Endodermal cell (in vitro differentiated cells): ENCODE measurements around the gene ANKS3. TPM values are rescaled to one million over a fixed set of nuclear protein-coding genes. Genes with fewer than 3 reads are reported as not detected.

Experiments used
- DNase-seq: peaks from one replicate; pipeline ENCODE4 v3.0.0-alpha.2; 2017
- H3K27ac ChIP-seq: 2 replicates; pipeline ENCODE4 v1.5.1; 2013; ENCODE audit warnings: mild to moderate bottlenecking, low read depth, low read length, moderate library complexity
- H3K27me3 ChIP-seq: 2 replicates; pipeline ENCODE4 v1.6.1; 2013; ENCODE audit warnings: mild to moderate bottlenecking, low read length, moderate library complexity; ENCODE audit not compliant: insufficient read depth, control insufficient read depth, poor library complexity, severe bottlenecking
- H3K36me3 ChIP-seq: 2 replicates; pipeline ENCODE4 v1.7.0; 2013; ENCODE audit warnings: mild to moderate bottlenecking, low read length, moderate library complexity; ENCODE audit not compliant: control insufficient read depth, insufficient read depth
- H3K4me1 ChIP-seq: one replicate; pipeline ENCODE4 v1.7.0; 2013; ENCODE audit warnings: low read length; ENCODE audit not compliant: control insufficient read depth, insufficient read depth
- H3K4me3 ChIP-seq: 2 replicates; pipeline ENCODE4 v1.5.1; 2013; ENCODE audit warnings: mild to moderate bottlenecking, low read length, moderate library complexity
- H3K9ac ChIP-seq: 2 replicates; pipeline ENCODE4 v1.6.1; 2013; ENCODE audit warnings: mild to moderate bottlenecking, low read length, moderate library complexity; ENCODE audit not compliant: poor library complexity, severe bottlenecking; ENCODE audit errors: extremely low read depth
- H3K9me3 ChIP-seq: 2 replicates; pipeline ENCODE4 v1.6.1; 2013; ENCODE audit warnings: mild to moderate bottlenecking, low read length, moderate library complexity; ENCODE audit not compliant: control insufficient read depth
- H3K27ac Mint-ChIP-seq: 2 replicates; pipeline ENCODE4 v1.8.0; 2020; ENCODE audit warnings: mixed read lengths
- H3K27me3 Mint-ChIP-seq: 2 replicates; pipeline ENCODE4 v1.8.0; 2021; ENCODE audit warnings: mild to moderate bottlenecking, mixed read lengths; ENCODE audit not compliant: insufficient read depth
- H3K36me3 Mint-ChIP-seq: 2 replicates; pipeline ENCODE4 v1.8.0; 2020; ENCODE audit warnings: low read depth, mixed read lengths
- H3K4me1 Mint-ChIP-seq: 2 replicates; pipeline ENCODE4 v1.8.0; 2020; ENCODE audit warnings: mixed read lengths
- H3K4me3 Mint-ChIP-seq: 2 replicates; pipeline ENCODE4 v1.8.0; 2020; ENCODE audit warnings: mild to moderate bottlenecking, moderate library complexity, mixed read lengths
- H3K9me3 Mint-ChIP-seq: 2 replicates; pipeline ENCODE4 v1.8.0; 2020; ENCODE audit warnings: mild to moderate bottlenecking, mixed read lengths
- CTCF ChIP-seq: fragments of 200-600 bp; sonication (generic); conservative IDR thresholded peaks from 2 replicates; pipeline ENCODE4 v1.5.0; 2021; ENCODE audit warnings: antibody characterized with exemption, mild to moderate bottlenecking
- WGBS, 2 experiments: methylation state at CpG; one replicate each; pipeline versions ENCODE4 v1.1.5 to v1.1.7; 2013; ENCODE audit warnings: missing lambda C conversion rate in 2 of 2, mixed read lengths in 1 of 2; ENCODE audit not compliant: insufficient coverage in 1 of 2, insufficient read length in 1 of 2; 5-methylcytosine and 5-hydroxymethylcytosine counted together
- total RNA-seq, 2 donors: library from RNA; stranded (reverse); fragmentation: NEBNext Ultra II Directional in 1 of 2; extraction: Animal tissue kit (Norgen Biotek cat#: 25700) in 1 of 2; gene quantifications; 2 replicates in 1 of 2; 3 replicates in 1 of 2; pipeline ENCODE4 v1.2.1, GENCODE V29; 2021

ANKS3 gene
- total RNA-seq, 2 donors from 2014 or later: 32.4 to 41.0 TPM

- Histone ChIP-seq H3K4me1 (no peaks in the 10 kb centered on the region), H3K36me3 (peaks cover 52% of the 10 kb centered on the region), H3K4me3 (no peak overlapping the region), H3K9me3 (no peaks in the 10 kb centered on the region), H3K27ac (no peak overlapping the region), H3K27me3 (no peaks in the 10 kb centered on the region), H3K9ac (no peak overlapping the region)
- no peak overlapping the region for H3K4me3 Mint-ChIP-seq
- no peak for TF ChIP-seq CTCF
- peaks cover 59% of the 10 kb centered on the region for H3K36me3 Mint-ChIP-seq
- WGBS, 2 experiments: 96% methylated on average over 2 of the region's 2 CpGs; no CpG with 5 or more reads in 1 of the 2 experiments
- DNase-seq: no peak
- peaks cover 4% of the 10 kb centered on the region for H3K4me1 Mint-ChIP-seq
- H3K9me3 Mint-ChIP-seq: no peaks in the 10 kb centered on the region
- no peaks in the 10 kb centered on the region for H3K27me3 Mint-ChIP-seq
- H3K27ac Mint-ChIP-seq: no peak overlapping the region
Observed at GRCh38 chr16:4714996-4715395, 19.1 kb downstream of the ANKS3 start.

GRCh38 chr16:4713663-4714501, 20.2 kb downstream of the ANKS3 start:
- H3K27me3 Mint-ChIP-seq: no peaks in the 10 kb centered on the region
- peak; percentile 61 for DNase-seq
- H3K36me3 ChIP-seq: peaks cover 57% of the 10 kb centered on the region
- H3K4me1 ChIP-seq: no peaks in the 10 kb centered on the region
- H3K4me3 ChIP-seq: no peak overlapping the region
- H3K4me1 Mint-ChIP-seq: peaks cover 4% of the 10 kb centered on the region
- no peaks in the 10 kb centered on the region for H3K9me3 Mint-ChIP-seq
- no peaks in the 10 kb centered on the region for H3K27me3 ChIP-seq
- no peak overlapping the region for H3K9ac ChIP-seq
- H3K27ac Mint-ChIP-seq: peak overlapping the region; percentile 31
- WGBS, 2 experiments: 74 to 83% methylated on average over 18 of the region's 18 CpGs
- H3K9me3 ChIP-seq: no peaks in the 10 kb centered on the region
- H3K4me3 Mint-ChIP-seq: no peak overlapping the region
- TF ChIP-seq CTCF: no peak
- H3K36me3 Mint-ChIP-seq: peaks cover 62% of the 10 kb centered on the region
- H3K27ac ChIP-seq: no peak overlapping the region

- DNase-seq: no peak
- Mint-ChIP-seq H3K27me3 (no peaks in the 10 kb centered on the region), H3K9me3 (no peaks in the 10 kb centered on the region), H3K36me3 (peaks cover 63% of the 10 kb centered on the region), H3K4me1 (no peaks in the 10 kb centered on the region), H3K27ac (no peak overlapping the region), H3K4me3 (no peak overlapping the region)
- Histone ChIP-seq H3K9me3 (no peaks in the 10 kb centered on the region), H3K9ac (no peak overlapping the region), H3K27me3 (no peaks in the 10 kb centered on the region), H3K4me1 (no peaks in the 10 kb centered on the region), H3K36me3 (peaks cover 67% of the 10 kb centered on the region), H3K4me3 (no peak overlapping the region), H3K27ac (no peak overlapping the region)
- TF ChIP-seq CTCF: no peak
- 97 to 98% methylated on average over 3 to 4 of the region's 4 CpGs for WGBS, 2 experiments
Observed at GRCh38 chr16:4709481-4709880, 24.6 kb downstream of the ANKS3 start.
